ENCODE data around the gene GLRX5. TPM values are rescaled to one million over a fixed set of nuclear protein-coding genes. Genes with fewer than 3 reads are reported as not detected.

GLRX5 gene
- total RNA-seq, 1 experiment from 2014 or later = 58.0 TPM

- intact Hi-C loops (cut with micrococcal nuclease; ENCODE audit: unreplicated experiment) = loop anchor here (1.0 to 5.0 kb wide), 5 partner anchors 48 to 536 kb away; no protein-coding TSS in a partner anchor
- BruUV-seq (replicated peaks) = no TSS peak
- H3K4me1 Mint-ChIP-seq (ENCODE audit: low read depth, unreplicated experiment) = peaks cover 7% of the 10 kb centered on the region
- H3K27me3 Mint-ChIP-seq (ENCODE audit: unreplicated experiment) = peaks cover 16% of the 10 kb centered on the region
- no peak overlapping the region for H3K27ac Mint-ChIP-seq (ENCODE audit: unreplicated experiment)
- DNase-seq = peak; percentile 90
- TF ChIP-seq CTCF (IDR thresholded peaks at IDR 0.05; ENCODE audit: unreplicated experiment) = peak; percentile 88
- H3K36me3 Mint-ChIP-seq (ENCODE audit: insufficient read depth, unreplicated experiment) = no peaks in the 10 kb centered on the region
- no peaks in the 10 kb centered on the region for H3K9me3 Mint-ChIP-seq (ENCODE audit: low read depth, unreplicated experiment)
- CTCF ChIA-PET = interaction anchor here (0.8 to 1.2 kb wide), 2 partner anchors 113 to 119 kb away, joined by 3 to 9 read pairs; no protein-coding TSS in a partner anchor
- H3K4me3 Mint-ChIP-seq (ENCODE audit: low read depth, unreplicated experiment) = peak overlapping the region; percentile 33
These were observed 26.2 kb downstream of the GLRX5 start for GRCh38 chr14:95561001-95561412.

- no peak for TF ChIP-seq CTCF (IDR thresholded peaks at IDR 0.05; ENCODE audit: unreplicated experiment)
- no peak for DNase-seq
- Mint-ChIP-seq H3K4me3 (ENCODE audit: low read depth, unreplicated experiment) (no peak overlapping the region), H3K27ac (ENCODE audit: unreplicated experiment) (no peak overlapping the region), H3K36me3 (ENCODE audit: insufficient read depth, unreplicated experiment) (no peaks in the 10 kb centered on the region), H3K9me3 (ENCODE audit: low read depth, unreplicated experiment) (no peaks in the 10 kb centered on the region), H3K27me3 (ENCODE audit: unreplicated experiment) (peaks cover 27% of the 10 kb centered on the region), H3K4me1 (ENCODE audit: low read depth, unreplicated experiment) (peaks cover 7% of the 10 kb centered on the region)
- BruUV-seq (replicated peaks) = no TSS peak
- intact Hi-C loops (cut with micrococcal nuclease; ENCODE audit: unreplicated experiment) = loop anchor here (5.0 kb wide), 1 partner anchor 534 kb away; no protein-coding TSS in a partner anchor
- CTCF ChIA-PET = interaction anchor here (0.6 to 1.2 kb wide), 2 partner anchors 431 to 474 kb away, joined by 3 to 4 read pairs; no protein-coding TSS in a partner anchor
These were observed 28.2 kb downstream of the GLRX5 start for GRCh38 chr14:95562892-95563685.

- no peak overlapping the region for H3K4me3 Mint-ChIP-seq (ENCODE audit: low read depth, unreplicated experiment)
- no peak overlapping the region for H3K27ac Mint-ChIP-seq (ENCODE audit: unreplicated experiment)
- intact Hi-C loops (cut with micrococcal nuclease; ENCODE audit: unreplicated experiment) = loop anchor here (5.0 kb wide), 1 partner anchor 533 kb away; no protein-coding TSS in a partner anchor
- no peak for TF ChIP-seq CTCF (IDR thresholded peaks at IDR 0.05; ENCODE audit: unreplicated experiment)
- no peaks in the 10 kb centered on the region for H3K9me3 Mint-ChIP-seq (ENCODE audit: low read depth, unreplicated experiment)
- BruUV-seq (replicated peaks) = no TSS peak
- H3K4me1 Mint-ChIP-seq (ENCODE audit: low read depth, unreplicated experiment) = peaks cover 7% of the 10 kb centered on the region
- no peaks in the 10 kb centered on the region for H3K36me3 Mint-ChIP-seq (ENCODE audit: insufficient read depth, unreplicated experiment)
- CTCF ChIA-PET = interaction anchor here (0.6 kb wide), 1 partner anchor 475 kb away, joined by 3 read pairs; no protein-coding TSS in a partner anchor
- DNase-seq = no peak
- H3K27me3 Mint-ChIP-seq (ENCODE audit: unreplicated experiment) = peaks cover 36% of the 10 kb centered on the region
These were observed 29.2 kb downstream of the GLRX5 start for GRCh38 chr14:95564060-95564459.

GRCh38 chr14:95569440-95569839, 34.6 kb downstream of the GLRX5 start:
- CTCF ChIA-PET = no interaction called here
- no peak for DNase-seq
- Mint-ChIP-seq H3K36me3 (ENCODE audit: insufficient read depth, unreplicated experiment) (no peaks in the 10 kb centered on the region), H3K27ac (ENCODE audit: unreplicated experiment) (no peak overlapping the region), H3K4me3 (ENCODE audit: low read depth, unreplicated experiment) (no peak overlapping the region), H3K27me3 (ENCODE audit: unreplicated experiment) (peaks cover 74% of the 10 kb centered on the region), H3K4me1 (ENCODE audit: low read depth, unreplicated experiment) (no peaks in the 10 kb centered on the region), H3K9me3 (ENCODE audit: low read depth, unreplicated experiment) (no peaks in the 10 kb centered on the region)
- TF ChIP-seq CTCF (IDR thresholded peaks at IDR 0.05; ENCODE audit: unreplicated experiment) = no peak
- no TSS peak for BruUV-seq (replicated peaks)
- intact Hi-C loops (cut with micrococcal nuclease; ENCODE audit: unreplicated experiment) = no loop called here

All from Calu3 (cell line).